Transverse colon (tissue), 4 donors: ENCODE measurements around the gene BDKRB1.

Source experiments
- EP300 ChIP-seq: sonication (generic); formaldehyde crosslinking; IDR thresholded peaks from one replicate; pipeline ENCODE4 v1.6.1; 2017; ENCODE audit warnings: antibody characterized with exemption, low read depth
- POLR2A ChIP-seq: fragments of 450-650 bp; IDR thresholded peaks from one replicate; pipeline ENCODE4 v1.6.1; 2016; ENCODE audit warnings: antibody characterized with exemption, mild to moderate bottlenecking, moderate library complexity
- POLR2AphosphoS5 ChIP-seq, 3 donors: sonication (generic); formaldehyde crosslinking; IDR thresholded peaks; one replicate each; pipeline ENCODE4 v1.6.1; 2016; ENCODE audit warnings: antibody characterized with exemption in 3 of 3
- TF ChIP-seq, protein P1 (sequence below), 5 experiments: fragments of 200-600 bp in 3 of 5; fragments of 450-650 bp in 2 of 5; sonication (generic) in 3 of 5; IDR thresholded peaks; 1 replicate in 2 of 5; 2 replicates in 3 of 5; pipeline ENCODE4 v1.5.1; 2016 to 2017; ENCODE audit warnings: antibody characterized with exemption in 5 of 5, inconsistent platforms in 3 of 5, mild to moderate bottlenecking in 2 of 5, moderate library complexity in 1 of 5

- TF ChIP-seq, protein P1, sequence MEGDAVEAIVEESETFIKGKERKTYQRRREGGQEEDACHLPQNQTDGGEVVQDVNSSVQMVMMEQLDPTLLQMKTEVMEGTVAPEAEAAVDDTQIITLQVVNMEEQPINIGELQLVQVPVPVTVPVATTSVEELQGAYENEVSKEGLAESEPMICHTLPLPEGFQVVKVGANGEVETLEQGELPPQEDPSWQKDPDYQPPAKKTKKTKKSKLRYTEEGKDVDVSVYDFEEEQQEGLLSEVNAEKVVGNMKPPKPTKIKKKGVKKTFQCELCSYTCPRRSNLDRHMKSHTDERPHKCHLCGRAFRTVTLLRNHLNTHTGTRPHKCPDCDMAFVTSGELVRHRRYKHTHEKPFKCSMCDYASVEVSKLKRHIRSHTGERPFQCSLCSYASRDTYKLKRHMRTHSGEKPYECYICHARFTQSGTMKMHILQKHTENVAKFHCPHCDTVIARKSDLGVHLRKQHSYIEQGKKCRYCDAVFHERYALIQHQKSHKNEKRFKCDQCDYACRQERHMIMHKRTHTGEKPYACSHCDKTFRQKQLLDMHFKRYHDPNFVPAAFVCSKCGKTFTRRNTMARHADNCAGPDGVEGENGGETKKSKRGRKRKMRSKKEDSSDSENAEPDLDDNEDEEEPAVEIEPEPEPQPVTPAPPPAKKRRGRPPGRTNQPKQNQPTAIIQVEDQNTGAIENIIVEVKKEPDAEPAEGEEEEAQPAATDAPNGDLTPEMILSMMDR (IDR thresholded peaks at IDR 0.05): no peak
- TF ChIP-seq POLR2A: no peak
- TF ChIP-seq POLR2AphosphoS5 (IDR thresholded peaks at IDR 0.05): no peak
- TF ChIP-seq EP300: no peak
These were observed 21.9 kb downstream of the BDKRB1 start for GRCh38 chr14:96277890-96278289.
